ENCODE data around the gene LRRC49. TPM values are rescaled to one million over a fixed set of nuclear protein-coding genes. Genes with fewer than 3 reads are reported as not detected.

LRRC49 gene
- total and polyA plus RNA-seq, 10 of the 15 experiments (the other 5 are each of a cell fraction or from before 2014, with no cell fraction given), result 1.4 to 3.7 (median 2.9) TPM

DNA sequence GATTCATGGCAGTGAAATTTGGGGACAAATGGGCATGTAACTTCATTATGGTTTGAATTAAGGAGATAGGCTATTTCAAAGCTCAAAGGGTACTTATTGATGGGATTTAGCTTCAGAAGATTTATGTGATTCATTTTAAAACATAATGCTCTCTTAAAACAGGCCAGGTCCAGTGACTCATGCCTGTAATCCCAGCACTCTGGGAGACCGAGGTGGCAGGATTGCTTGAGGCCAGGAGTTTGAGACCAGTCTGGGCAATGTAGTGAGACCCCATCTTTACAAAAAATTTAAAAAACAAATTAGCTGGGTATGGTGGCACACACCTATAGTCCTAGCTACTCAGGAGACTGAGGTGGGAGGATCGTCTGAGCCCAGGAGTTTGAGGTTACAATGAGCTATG lies 11.8 kb upstream of the LRRC49 start (continued):
- no peak for TF ChIP-seq FOXK2 (IDR thresholded peaks at IDR 0.05)
- no peak for TF ChIP-seq MYC (IDR thresholded peaks at IDR 0.05; ENCODE audit: insufficient read depth, insufficient read length, insufficient replicate concordance, low read length, severe bottlenecking)
- TF ChIP-seq RUNX3 (IDR thresholded peaks at IDR 0.05; ENCODE audit: low read length), result no peak
- no peak for TF ChIP-seq ASH2L (IDR thresholded peaks at IDR 0.05; ENCODE audit: borderline replicate concordance, low read depth)
- TF ChIP-seq YY1 (IDR thresholded peaks at IDR 0.05; ENCODE audit: low read depth, low read length), result no peak

DNA sequence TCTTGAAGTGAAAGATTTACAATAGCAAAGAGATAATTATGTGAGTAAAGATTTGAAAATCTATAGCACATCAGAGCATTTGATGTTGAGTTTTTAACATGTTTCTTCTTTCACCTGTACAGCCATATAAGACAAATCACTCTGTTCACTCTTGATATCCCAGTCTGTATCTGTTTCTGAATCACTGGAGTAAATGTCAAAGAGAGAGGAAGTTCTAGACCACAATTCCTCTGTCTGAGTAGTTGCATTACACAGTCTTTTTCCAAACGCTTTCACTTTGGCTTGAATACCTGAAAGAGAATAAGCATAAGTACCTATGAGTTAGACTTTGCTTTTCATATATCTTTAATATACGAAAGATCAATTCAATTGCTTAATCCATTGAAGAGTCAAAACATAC lies 10.3 kb upstream of the LRRC49 start:
- Histone ChIP-seq H2AFZ (ENCODE audit: control insufficient read depth, low read depth, low read length) (no peak overlapping the region), H3K9me3 (replicated peaks; ENCODE audit: control insufficient read depth, insufficient read depth, low read length) (no peaks in the 10 kb centered on the region), H4K20me1 (ENCODE audit: control insufficient read depth, insufficient read depth) (no peaks in the 10 kb centered on the region), H3K79me2 (ENCODE audit: control insufficient read depth, insufficient read depth, low read length) (no peaks in the 10 kb centered on the region), H3K9ac (ENCODE audit: control insufficient read depth, insufficient read depth, low read length) (no peak overlapping the region), H3K4me2 (ENCODE audit: control insufficient read depth, insufficient read depth) (no peak overlapping the region), H3K36me3 (ENCODE audit: control insufficient read depth in 2 of 2, insufficient read depth in 2 of 2, low read length in 1 of 2) (no peaks in the 10 kb centered on the region), H3K27me3 (replicated peaks in 1 of 2; ENCODE audit: control insufficient read depth in 2 of 2, insufficient read depth in 2 of 2, low read length in 1 of 2) (no peaks in the 10 kb centered on the region), H3K4me3 (no peak overlapping the region), H3K27ac (ENCODE audit: control insufficient read depth, insufficient read depth) (no peak overlapping the region), H3K4me1 (ENCODE audit: control insufficient read depth, insufficient read depth, low read length) (no peaks in the 10 kb centered on the region)
- no TSS peak for BruUV-seq (replicated peaks)
- ChIA-PET CTCF (interaction anchor here (0.9 kb wide), 1 partner anchor 12 kb away, joined by 3 read pairs; no protein-coding TSS in a partner anchor), SMC1A (ENCODE audit: uncharacterized antibody, unreplicated experiment) (no interaction called here), RAD21 (ENCODE audit: unreplicated experiment) (no interaction called here), POLR2A (no interaction called here)
- 87% methylated on average over 2 of the region's 2 CpGs for WGBS (ENCODE audit: insufficient coverage, insufficient replicate concordance, low lambda C conversion rate, missing lambda C conversion rate)
- DNase-seq (ENCODE audit: low read depth, low spot score) (no peak), FAIRE-seq (peak; percentile 35), ATAC-seq (no peak)
- intact Hi-C loops (cut with micrococcal nuclease; ENCODE audit: unreplicated experiment) (no loop called here), in situ Hi-C loops (cut with MboI) (no loop called here)
- TF ChIP-seq BHLHE40 (IDR thresholded peaks at IDR 0.05; ENCODE audit: borderline replicate concordance in 1 of 2, low read depth in 2 of 2, low read length in 1 of 2), result no peak
- TF ChIP-seq RUNX3 (IDR thresholded peaks at IDR 0.05; ENCODE audit: low read length), result peak; percentile 21; the same call in 1 of the 2 replicates

Data from GM12878 (cell line).